Activated CD4-positive, alpha-beta T cell treated with anti-CD3 and anti-CD28 coated beads for 4 hours (primary cell): Measurements from ENCODE around the gene NRIP3.
"Not testable (repeated sequence)": the region's sequence is repeated elsewhere in the genome, so short reads cannot be mapped to it uniquely, and the experiment has no call there.

Experiments used
- DNase-seq, 2 donors: peaks; one replicate each; pipeline ENCODE4 v3.0.0-alpha.2; 2020

NRIP3 gene

DNA sequence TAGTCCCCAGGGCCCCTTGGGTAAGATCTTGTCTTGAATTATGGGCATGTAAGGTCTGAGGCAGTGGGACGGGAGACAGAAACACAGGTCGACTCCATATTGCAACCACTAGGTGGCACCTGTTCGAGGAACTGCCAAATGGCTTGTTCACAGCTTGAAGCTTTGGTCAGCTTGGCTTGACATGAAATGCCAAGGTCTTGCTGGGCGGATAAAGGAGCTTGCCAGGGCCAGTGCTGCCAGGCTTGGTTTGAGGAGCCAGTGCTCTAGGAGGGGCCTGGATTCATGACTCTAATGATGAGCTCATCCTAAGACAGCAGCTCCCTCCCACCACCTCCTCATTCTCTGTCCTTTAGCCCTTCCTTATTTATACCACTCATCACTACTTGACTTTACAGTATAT, 11.9 kb upstream of the NRIP3 start:
- DNase-seq = peak; percentile 47 to 56

GRCh38 chr11:9014826-9015225, 11.0 kb upstream of the NRIP3 start:
- DNase-seq = no peak

- no peak for DNase-seq
These were observed 9.6 kb upstream of the NRIP3 start for GRCh38 chr11:9013373-9013772.

DNA sequence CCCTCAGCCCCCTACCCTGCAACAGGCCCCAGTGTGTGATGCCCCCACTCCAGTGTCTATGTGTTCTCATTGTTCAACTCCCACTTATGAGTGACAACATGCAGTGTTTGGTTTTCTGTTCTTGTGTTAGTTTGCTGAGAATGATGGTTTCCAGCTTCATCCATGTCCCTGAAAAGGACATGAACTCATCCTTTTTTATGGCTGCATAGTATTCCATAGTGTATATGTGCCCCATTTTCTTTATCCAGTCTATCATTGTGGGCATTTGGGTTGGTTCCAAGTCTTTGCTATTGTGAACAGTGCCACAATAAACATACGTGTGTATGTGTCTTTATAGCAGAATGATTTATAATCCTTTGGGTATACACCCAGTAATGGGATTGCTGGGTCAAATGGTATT, 5.7 kb upstream of the NRIP3 start:
- not testable (repeated sequence) for DNase-seq

DNA sequence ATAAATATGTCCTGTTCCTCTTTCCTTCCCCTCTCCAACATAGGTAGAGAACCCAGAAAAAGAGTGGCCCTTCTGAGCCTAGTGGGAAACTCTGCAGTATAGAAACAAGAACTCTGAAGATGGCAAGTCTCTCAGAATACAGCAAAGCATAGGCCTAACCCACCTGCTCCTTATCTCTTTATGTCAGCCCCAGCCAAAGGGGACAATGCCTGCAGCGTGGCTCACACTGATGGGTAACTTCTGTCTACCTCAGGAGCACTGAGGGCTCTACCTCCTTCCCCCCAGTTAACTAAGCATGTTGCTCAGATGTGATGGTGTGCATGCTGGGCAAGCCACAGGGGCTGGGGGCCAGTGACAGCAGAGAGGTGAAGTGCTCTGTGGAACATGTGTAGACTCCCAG, 4.9 kb upstream of the NRIP3 start:
- DNase-seq = no peak

GRCh38 chr11:9008011-9008550, 4.3 kb upstream of the NRIP3 start:
- no peak for DNase-seq

DNA sequence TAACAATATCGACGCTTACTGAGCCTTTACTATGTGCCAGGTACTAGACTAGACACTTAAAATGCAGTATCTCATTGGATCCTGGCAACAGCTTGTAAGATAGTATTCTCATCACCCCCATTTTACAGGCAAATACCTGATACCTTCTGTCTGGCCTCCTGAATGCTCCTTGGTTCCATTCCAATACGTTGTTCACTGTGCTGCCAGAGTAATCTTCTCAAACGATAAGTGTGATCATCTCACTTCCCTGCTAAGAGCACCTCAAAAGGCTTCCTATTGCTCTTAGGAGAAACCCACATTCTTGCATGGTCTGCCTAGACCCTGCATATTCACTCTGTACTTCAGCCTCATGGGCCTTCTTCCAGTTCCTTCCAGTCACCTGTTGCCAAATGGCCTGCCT, 1.3 kb upstream of the NRIP3 start:
- no peak for DNase-seq

DNA sequence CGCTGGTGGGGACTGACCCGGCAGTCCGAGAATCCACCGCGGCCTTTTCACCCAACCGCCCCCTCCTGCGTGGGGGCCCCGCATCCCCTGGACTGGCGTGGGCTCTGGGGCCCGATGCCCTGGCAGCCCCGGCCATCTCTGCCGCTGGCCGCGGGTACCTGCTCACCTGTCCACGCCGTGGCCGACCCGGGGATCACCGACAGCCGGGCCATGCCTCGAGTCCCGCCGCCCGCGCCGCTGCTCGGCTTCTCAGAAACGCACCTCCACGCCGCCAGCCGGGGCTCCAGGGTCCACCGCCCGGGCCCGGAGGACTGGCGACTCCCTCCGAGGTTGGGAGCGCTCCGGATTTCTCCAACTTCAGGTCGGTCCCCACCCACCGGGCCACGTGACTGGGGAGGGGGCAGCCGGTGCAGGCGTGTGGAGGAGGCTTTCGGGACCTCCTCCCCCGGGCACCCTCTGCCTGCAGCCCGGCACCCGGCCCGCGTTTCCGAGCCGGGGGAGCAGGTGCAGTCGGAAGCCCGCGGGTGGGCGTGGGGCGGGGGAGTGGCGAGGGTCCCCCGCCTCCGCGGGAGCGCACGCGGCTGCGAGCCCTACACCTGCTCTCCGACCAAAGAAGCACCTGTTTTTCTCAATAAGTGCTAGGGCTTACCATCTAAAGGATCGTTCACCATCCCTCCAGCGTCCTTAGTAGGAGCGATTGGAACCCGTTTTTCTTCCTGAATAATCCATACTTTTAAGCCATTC, 554 bp upstream of the NRIP3 start:
- DNase-seq = peak; percentile 17 to 36

DNA sequence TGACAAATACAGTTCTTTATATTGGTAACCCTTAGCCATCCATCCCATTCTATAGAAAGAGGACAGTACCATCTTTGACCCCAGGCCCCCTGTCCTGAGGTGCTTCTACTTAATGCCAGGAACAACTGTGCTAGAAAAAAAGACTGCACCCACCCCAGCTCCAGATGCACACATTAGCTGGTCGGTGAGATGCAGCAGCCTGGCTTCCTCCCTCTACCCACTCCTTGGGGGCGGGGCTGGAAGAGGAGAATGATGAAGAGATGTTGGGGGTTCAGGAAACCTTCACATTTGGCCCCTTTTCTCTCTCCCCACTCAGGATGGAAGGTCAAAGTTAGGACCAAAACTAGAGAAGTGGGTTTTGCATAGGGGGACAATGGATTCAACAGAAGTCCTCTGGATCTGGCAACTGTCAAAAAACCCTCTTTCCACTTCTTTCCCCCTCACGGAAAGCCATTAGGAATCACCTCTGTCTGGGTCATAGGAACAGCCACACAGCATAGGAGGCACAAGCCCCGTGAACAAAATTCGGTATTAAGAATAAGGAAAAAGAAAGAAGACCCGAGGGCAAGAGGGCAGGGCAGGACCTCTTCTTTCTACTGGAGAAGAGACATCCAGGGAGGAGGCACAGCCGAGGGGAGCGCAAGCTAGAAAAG, 755 bp downstream of the NRIP3 start:
- peak; percentile 13 to 27 for DNase-seq

- peak; percentile 33 to 37 for DNase-seq
These were observed 2.1 kb downstream of the NRIP3 start for GRCh38 chr11:9001736-9002135.

GRCh38 chr11:8998017-8998416, 5.8 kb downstream of the NRIP3 start:
- no peak for DNase-seq

- DNase-seq = no peak
These were observed 6.3 kb downstream of the NRIP3 start for GRCh38 chr11:8997451-8997850.

GRCh38 chr11:8989453-8989852, 14.3 kb downstream of the NRIP3 start:
- DNase-seq = no peak

DNA sequence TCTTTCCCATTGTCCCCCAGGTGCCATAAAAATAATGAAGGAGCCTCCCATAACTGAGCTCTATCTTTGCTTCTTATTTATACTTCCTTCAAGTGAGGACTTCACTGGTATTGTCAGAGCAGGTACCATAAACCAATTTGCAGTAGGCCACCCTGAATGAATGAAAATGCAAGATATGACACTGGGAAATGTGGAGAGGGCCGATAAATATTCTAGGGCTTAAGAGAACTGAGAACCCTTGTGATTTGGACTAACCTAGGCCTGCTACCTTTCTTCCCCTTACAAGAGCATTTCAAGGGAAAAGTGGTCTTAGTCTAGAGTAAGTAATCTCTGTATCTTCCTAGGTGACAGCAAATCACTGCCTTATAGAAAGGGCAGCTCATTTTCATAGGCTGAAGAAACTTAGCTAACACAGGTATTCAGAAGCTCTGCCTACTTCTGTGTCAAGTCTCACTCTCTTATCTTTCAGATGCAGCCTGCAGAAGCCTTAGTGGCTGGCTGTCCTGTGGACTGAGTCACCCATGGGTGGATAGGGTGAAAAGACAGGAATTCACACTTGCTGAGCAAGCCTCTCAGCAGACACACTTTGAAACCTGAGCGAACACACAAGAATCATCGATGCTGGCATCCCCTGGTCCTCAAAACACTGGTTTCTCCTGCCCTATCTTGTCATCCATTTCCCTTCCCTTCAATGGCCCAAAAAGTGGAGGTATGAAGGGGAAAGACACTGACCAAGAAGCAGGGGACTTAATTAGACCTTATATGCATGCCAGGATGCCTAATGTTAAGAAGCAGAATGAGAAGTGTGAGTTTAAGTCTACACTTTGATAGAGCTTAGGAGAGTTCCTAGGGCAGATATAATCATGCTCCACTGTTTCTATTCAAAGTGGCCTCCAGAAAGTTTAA, 15.2 kb downstream of the NRIP3 start:
- no peak for DNase-seq

DNA sequence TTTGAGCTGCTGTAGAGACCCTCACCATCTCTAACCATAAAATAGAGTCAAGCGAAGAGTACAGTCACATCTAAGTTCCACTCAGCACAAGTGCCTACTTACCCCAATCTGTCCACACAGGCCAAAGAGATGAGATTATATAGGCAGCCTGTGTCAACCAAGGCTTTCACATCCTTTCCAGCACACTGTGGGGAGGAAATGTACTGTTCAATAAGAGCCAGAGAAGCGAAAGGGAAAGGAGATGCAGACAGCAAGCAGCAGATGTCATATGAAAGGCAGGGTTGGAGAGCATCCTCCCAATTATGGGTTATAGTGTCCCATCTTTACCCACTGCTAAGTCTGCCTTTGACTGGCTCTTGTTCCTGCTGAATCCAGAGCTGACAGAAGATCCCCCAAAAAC, 16.4 kb downstream of the NRIP3 start:
- DNase-seq = no peak

- not testable (repeated sequence) for DNase-seq
These were observed 17.0 kb downstream of the NRIP3 start for GRCh38 chr11:8986772-8987171.

DNA sequence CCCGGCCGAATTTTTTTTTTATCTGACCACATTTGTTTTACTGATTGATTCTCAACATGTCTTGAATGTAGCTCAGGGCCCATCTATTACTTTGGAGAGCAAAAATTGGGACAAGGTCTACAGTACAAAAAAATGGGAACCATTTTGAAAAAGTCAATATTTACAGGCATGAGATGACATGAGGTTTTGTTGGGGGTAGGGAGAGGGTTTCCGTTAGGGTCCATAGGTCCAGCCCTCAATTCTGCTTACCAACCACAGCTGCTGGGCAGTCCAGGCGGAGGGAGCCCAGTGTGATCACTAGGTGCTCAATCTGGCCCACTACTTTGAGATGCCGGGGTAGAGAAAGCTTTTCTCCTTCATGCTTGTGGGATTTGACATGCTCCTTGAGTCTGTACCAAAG, 18.3 kb downstream of the NRIP3 start:
- DNase-seq = no peak

GRCh38 chr11:8983552-8983951, 20.2 kb downstream of the NRIP3 start:
- no peak for DNase-seq

DNA sequence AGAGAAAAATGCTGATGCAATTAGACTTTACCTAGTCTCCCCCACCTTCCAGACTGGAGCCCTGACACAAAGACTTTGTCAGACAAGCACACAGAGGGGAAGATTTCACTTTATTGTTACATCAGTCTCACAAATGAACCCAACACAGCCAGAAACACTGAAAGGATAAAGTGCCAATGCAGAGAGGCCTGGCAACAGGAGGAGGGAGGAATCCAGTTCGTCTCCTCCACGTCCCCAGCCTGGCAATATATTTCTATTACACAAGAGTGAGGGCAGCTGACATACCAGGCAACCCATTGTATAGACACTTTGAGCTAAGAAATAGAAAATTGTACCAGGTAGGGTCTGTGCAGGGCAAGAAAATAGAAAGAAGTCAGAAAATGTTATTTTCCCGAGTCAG, 23.3 kb downstream of the NRIP3 start:
- no peak for DNase-seq

DNA sequence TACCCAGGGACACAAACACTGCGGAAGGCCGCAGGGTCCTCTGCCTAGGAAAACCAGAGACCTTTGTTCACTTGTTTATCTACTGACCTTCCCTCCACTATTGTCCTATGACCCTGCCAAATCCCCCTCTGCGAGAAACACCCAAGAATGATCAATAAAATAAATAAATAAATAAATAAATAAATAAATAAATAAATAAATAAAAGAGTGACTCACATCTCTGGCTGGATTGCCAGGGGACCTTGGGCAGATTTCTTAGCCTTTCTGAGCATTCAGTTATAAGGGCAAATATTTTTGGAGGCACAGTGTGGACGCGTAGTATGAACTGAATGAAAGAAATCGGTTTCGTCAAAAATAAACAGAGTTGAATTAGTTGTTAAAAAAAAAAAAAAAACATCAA, 24.4 kb downstream of the NRIP3 start:
- not testable (repeated sequence) for DNase-seq

DNA sequence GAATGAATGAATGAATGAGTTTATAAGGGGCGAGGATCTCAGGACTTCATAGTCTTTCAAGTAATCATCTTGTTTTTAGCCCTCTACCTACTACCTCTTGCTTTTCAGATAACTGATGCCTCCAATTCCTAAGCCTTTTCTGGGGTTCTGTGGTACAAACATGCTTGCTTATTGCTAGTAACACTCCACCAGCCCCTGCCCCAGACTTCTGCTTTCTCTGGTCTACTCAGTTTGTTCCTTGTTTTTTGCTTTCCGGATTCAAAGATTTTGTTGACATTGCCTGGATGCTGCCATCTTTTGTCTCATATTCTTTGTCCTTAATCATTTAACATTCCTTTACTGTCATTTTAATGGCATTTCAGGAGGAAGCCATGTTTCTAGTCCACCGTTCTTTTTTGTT, 30.7 kb downstream of the NRIP3 start:
- DNase-seq = no peak

DNA sequence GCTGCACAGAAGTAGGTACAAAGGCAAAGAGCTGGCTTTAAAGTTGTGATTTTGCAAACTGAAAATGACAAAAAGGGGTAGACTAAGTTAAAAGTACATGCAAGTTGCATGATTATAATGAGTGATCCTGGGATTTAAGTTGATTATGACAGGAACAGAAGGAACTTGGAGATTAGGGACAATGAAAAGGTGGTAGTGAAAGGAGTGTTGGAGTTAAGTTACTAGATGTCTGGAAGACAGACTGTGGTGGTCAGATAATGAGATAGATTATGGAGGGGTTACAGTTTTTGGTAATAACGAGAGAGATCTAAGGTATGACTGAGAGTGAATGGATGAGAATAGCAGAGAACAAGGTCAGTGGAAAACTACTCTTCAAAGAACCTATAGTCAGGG, 31.9 kb downstream of the NRIP3 start:
- DNase-seq = no peak

DNA sequence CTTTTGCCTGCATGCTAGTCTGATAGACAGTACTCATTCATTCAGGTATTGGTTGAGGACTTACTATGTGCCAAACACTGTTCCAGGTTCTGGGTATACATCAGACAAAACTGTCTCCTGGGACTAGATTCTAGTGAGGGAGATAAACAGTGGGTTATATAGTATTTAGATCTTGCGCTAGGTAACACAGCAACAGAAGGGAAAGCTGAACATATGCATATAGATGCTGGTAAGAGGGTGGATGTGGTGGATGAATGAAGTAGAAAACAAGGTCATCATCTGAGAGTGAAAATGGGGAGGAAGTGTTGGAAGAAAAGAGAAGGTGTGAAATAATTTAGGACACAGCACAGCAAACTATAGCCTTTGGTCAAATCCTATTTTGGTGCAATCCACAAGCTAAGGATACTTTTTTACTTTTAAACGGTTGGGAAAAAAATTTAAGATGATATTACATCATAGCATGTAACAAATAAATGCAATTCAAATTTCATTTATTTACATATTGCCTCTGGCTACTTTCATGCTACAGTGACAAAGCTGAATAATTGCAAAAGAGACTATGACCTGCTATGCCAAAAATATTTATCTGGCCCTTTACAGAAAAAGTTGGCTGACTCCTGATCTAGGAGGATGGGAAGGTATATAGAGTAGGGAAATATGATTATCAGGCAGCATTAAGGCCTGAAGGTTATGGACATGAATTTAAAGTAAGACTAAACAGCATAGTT, 32.4 kb downstream of the NRIP3 start:
- no peak for DNase-seq
